Omental fat pad (tissue), 4 donors: ENCODE data around the gene DLX3. TPM values are rescaled to one million over a fixed set of nuclear protein-coding genes. Genes with fewer than 3 reads are reported as not detected.

Experiments used
- ATAC-seq: fragments of 150-250 bp; one replicate; pipeline ENCODE4 v1.9.1; 2016; ENCODE audit warnings: mild to moderate bottlenecking, moderate library complexity; ENCODE audit not compliant: low FRiP score
- DNase-seq: peaks from one replicate; pipeline ENCODE4 v3.0.0-alpha.2; 2019; ENCODE audit warnings: low spot score
- small RNA-seq: library from RNA; depleted of rRNA; stranded (forward); fragments of <200 nt; gene quantifications from one replicate; pipeline ENCODE3, GENCODE V24; 2016
- total RNA-seq, 4 donors: library from RNA; depleted of rRNA; stranded (reverse); fragments of >200 nt; gene quantifications; one replicate each; pipeline ENCODE4 v1.1.0, GENCODE V29; 2016
- TF ChIP-seq, protein P1 (sequence below), 3 donors: fragments of 450-650 bp; IDR thresholded peaks; one replicate each; pipeline ENCODE4 v1.5.1; 2016 to 2017; ENCODE audit warnings: antibody characterized with exemption in 3 of 3, mild to moderate bottlenecking in 3 of 3, moderate library complexity in 2 of 3

Gene DLX3
- total RNA-seq, 4 donors from 2014 or later = 0.28 TPM; not detected in 3

DNA sequence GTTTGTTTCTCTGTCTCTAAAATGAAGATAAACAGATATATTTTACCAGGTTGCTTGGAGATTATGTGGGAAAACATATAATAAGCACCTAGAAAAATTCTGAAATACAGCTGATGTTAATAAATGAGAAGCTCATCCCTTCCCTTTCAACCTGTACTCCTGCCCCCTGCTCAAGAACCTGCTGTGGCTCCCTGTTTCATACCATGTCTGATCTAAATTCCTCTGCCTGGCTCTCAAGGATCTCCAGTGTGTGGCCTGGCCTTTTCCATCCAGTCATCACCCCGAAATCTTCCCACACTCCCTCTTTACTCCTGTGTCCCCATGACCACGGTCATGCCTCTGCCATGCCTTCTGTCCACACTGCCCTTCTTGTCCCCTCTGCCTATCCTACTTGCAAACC is 45.4 kb downstream of the DLX3 start:
- ATAC-seq (no peak), DNase-seq (no peak)
- TF ChIP-seq, protein P1, sequence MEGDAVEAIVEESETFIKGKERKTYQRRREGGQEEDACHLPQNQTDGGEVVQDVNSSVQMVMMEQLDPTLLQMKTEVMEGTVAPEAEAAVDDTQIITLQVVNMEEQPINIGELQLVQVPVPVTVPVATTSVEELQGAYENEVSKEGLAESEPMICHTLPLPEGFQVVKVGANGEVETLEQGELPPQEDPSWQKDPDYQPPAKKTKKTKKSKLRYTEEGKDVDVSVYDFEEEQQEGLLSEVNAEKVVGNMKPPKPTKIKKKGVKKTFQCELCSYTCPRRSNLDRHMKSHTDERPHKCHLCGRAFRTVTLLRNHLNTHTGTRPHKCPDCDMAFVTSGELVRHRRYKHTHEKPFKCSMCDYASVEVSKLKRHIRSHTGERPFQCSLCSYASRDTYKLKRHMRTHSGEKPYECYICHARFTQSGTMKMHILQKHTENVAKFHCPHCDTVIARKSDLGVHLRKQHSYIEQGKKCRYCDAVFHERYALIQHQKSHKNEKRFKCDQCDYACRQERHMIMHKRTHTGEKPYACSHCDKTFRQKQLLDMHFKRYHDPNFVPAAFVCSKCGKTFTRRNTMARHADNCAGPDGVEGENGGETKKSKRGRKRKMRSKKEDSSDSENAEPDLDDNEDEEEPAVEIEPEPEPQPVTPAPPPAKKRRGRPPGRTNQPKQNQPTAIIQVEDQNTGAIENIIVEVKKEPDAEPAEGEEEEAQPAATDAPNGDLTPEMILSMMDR (IDR thresholded peaks at IDR 0.05) = no peak

DNA sequence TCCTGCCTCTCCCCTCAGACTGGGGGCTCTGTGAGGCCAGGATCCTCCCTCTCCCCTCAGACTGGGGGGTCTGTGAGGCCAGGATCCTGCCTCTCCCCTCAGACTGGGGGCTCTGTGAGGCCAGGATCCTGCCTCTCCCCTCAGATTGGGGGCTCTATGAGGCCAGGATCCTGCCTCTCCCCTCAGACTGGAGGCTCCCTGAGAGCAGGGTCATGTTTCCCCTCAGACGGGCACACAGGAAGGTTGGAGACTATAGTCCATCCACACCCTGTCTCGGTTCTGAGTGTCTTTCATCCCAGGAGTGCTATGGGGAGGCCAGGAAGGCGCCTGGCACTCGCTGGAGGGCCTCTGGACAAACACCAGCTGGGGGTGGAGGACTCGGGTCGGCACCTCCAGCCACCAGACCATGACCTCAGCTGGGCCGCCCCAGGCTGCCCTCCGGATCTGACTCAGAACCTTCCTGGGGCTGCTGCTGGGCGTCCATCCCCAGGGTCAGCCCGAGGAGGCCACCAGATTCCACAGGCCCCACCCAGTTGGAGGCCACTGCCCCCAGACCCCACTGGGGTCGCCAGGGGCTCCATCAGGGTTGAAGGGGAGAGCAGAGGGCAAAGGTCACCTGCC is 48.0 kb downstream of the DLX3 start:
- TF ChIP-seq, protein P1 (IDR thresholded peaks at IDR 0.05) = no peak
- ATAC-seq (no peak), DNase-seq (no peak)

DNA sequence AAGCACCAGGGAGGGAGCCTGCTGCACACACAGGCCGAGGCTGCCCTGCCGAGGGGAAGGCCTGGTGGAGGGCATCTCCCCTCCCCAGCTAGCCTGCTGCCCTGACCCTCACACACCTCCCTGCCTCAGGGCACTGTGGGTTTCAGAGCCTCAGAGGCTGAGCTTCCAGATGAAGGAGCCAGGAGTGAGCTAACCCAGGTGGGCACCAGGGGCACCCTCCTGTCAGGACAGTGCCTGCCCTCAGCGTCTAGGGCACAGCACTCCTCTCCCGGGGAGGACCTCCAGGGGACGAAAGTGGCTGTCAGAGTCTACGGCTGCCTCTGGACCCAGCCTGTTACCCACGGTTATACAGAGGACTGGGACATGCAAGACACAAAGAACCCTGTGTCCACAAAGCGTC is 48.8 kb downstream of the DLX3 start:
- TF ChIP-seq, protein P1 (IDR thresholded peaks at IDR 0.05) = no peak
- DNase-seq (no peak), ATAC-seq (no peak)

DNA sequence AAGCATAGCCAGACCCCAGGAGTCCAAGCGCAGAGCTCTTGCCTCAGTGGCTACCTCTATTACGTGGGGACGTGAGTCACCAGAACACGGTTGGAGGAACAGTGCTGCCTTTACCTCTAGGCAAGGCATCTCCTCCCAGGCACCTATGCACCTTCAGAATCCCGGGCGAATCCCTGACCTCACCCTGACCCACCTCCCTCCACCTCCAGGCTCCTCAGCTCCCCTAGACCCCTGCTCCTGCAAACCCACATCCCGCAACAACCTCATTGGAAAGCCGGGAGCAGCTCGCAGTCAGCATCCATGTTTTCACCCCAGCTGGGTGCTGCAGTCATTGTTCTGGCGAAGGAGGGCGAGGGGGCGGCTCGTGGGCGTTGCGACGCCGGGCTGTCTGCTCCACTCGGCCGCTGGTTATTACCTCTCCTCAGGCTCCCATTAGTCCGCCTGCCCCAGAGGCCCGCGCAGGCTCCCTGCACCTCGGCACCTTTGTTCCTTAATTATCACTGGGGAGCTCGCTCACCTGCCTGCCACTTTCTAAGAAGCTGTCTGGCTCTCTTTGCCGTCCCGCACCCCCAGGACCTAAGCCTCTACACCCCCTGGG is 50.7 kb downstream of the DLX3 start:
- ATAC-seq (peak; percentile 6), DNase-seq (no peak)
- TF ChIP-seq, protein P1 (IDR thresholded peaks at IDR 0.05) = no peak

DNA sequence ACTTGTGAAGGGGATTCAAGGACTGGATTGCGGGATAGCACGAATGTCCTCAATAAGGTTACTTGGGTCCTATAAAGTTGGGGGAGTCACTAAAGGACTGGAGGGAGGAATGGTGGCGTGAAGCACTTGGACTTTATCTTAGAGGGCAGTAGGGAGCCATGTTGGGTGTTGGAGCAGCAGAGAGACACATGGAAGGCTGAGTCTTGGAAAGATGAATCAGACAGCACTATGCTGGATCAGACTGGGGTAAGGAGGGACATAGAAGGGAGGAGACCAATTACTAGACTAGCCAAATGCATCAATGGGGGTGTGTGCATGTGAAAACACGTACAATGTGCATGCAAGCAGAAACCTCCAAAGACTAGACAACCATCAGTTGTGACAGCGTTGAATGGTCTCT is 52.1 kb downstream of the DLX3 start:
- DNase-seq (no peak), ATAC-seq (no peak)
- TF ChIP-seq, protein P1 (IDR thresholded peaks at IDR 0.05) = no peak

DNA sequence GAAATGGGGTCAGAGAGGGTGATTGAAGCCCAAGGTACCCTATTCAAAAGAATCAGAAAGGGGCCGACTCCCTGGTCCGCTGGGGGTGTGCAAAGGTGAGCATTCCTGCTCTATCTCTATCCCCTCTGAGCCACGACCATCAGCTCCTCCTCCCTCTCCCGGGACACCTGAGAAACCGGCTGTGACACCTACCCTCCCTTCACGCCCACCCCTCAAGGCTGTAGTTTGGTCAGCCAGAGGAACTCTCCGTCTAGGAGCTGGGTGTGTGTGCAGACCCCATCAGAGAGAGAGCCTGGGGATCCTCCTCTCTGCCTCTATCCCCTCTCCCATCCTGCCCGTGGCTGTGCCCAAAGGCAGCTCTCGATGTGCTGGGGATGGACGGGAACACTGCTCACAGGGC is 53.6 kb downstream of the DLX3 start:
- no peak for ATAC-seq
- no peak for DNase-seq
- TF ChIP-seq, protein P1 (IDR thresholded peaks at IDR 0.05) = no peak

Small RNA genes within 50 kb of the gene (small RNA-seq; reads per million reads assigned to genes)
- not detected for gene RNU6-1313P

Other genes starting within 250 kb of the DLX3 start
- gene FAM117A, start 231.1 kb downstream of the DLX3 start, total RNA-seq = 10 to 100 TPM in 2 of 4 donors, 1 to 10 TPM in 2; 4.1 to 15.8 (median 10.7) TPM
- gene KAT7, start 206.5 kb downstream of the DLX3 start, total RNA-seq = 10 to 100 TPM; 19.9 to 32.6 (median 21.0) TPM
- gene TAC4, start 147.2 kb downstream of the DLX3 start, total RNA-seq = not detected
- gene DLX4, start 26.0 kb downstream of the DLX3 start, total RNA-seq = under 1 TPM in 1 of 4 donors, not detected in 3; 0.37 TPM
- 10 to 100 TPM; 28.5 to 99.8 (median 41.2) TPM for gene ITGA3, start 60.9 kb upstream of the DLX3 start, total RNA-seq
- gene PDK2, start 100.1 kb upstream of the DLX3 start, total RNA-seq = 10 to 100 TPM; 42.2 to 72.7 (median 50.7) TPM
- gene SAMD14, start 134.9 kb upstream of the DLX3 start, total RNA-seq = under 1 TPM in 2 of 4 donors, not detected in 2; 0.12 to 0.44 TPM
- gene PPP1R9B, start 155.5 kb upstream of the DLX3 start, total RNA-seq = 10 to 100 TPM; 16.6 to 38.0 (median 25.6) TPM
- gene SGCA, start 170.8 kb upstream of the DLX3 start, total RNA-seq = 1 to 10 TPM in 3 of 4 donors, not detected in 1; 1.1 to 4.9 (median 2.6) TPM
- gene COL1A1, start 206.4 kb upstream of the DLX3 start, total RNA-seq = 10 to 100 TPM; 21.2 to 57.9 (median 43.6) TPM